MM.1S (cell line): ENCODE data around the gene XPO1.

Experiments
- DNase-seq: peaks from one replicate; pipeline ENCODE4 v3.0.0-alpha.2; 2015
- H2AFZ ChIP-seq: fragments of 300-600 bp; sonication (generic); 2 replicates; pipeline ENCODE4 v1.6.0; 2016; ENCODE audit warnings: antibody characterized with exemption, low read length
- H3F3A ChIP-seq: fragments of 300-600 bp; sonication (generic); 2 replicates; pipeline ENCODE4 v1.6.1; 2016; ENCODE audit warnings: mild to moderate bottlenecking, antibody characterized with exemption, low read length, moderate library complexity, mixed read lengths; ENCODE audit not compliant: insufficient read depth
- H3K27ac ChIP-seq: fragments of 300-600 bp; sonication (generic); 2 replicates; pipeline ENCODE4 v1.5.1; 2016; ENCODE audit warnings: mild to moderate bottlenecking, low read length
- H3K27me3 ChIP-seq: fragments of 300-600 bp; sonication (generic); replicated peaks from 2 replicates; pipeline ENCODE4 v1.6.0; 2016; ENCODE audit warnings: low read length; ENCODE audit not compliant: insufficient read depth
- H3K36me3 ChIP-seq: fragments of 300-600 bp; sonication (generic); replicated peaks from 2 replicates; pipeline ENCODE4 v1.6.1; 2016; ENCODE audit warnings: mild to moderate bottlenecking, low read length, mixed read lengths; ENCODE audit not compliant: insufficient read depth
- H3K4me1 ChIP-seq: fragments of 300-600 bp; sonication (generic); 2 replicates; pipeline ENCODE4 v1.6.1; 2016; ENCODE audit warnings: low read length, mixed read lengths
- H3K4me2 ChIP-seq: fragments of 300-600 bp; sonication (generic); 2 replicates; pipeline ENCODE4 v1.6.0; 2016; ENCODE audit warnings: low read depth, low read length
- H3K4me3 ChIP-seq: fragments of 300-600 bp; sonication (generic); 2 replicates; pipeline ENCODE4 v1.5.1; 2016; ENCODE audit warnings: low read length, mixed read lengths
- H3K79me2 ChIP-seq: fragments of 300-600 bp; sonication (generic); 2 replicates; pipeline ENCODE4 v1.6.1; 2016; ENCODE audit warnings: mixed run types, low read length, mixed read lengths
- H3K9ac ChIP-seq: fragments of 300-600 bp; sonication (generic); 2 replicates; pipeline ENCODE4 v1.6.1; 2016; ENCODE audit warnings: low read length, mixed read lengths
- H3K9me2 ChIP-seq: fragments of 300-600 bp; sonication (generic); replicated peaks from 2 replicates; pipeline ENCODE4 v1.6.1; 2016; ENCODE audit warnings: mild to moderate bottlenecking, low read length, mixed read lengths; ENCODE audit not compliant: insufficient read depth
- H3K9me3 ChIP-seq: fragments of 300-600 bp; sonication (generic); replicated peaks from 2 replicates; pipeline ENCODE4 v1.6.1; 2016; ENCODE audit warnings: mild to moderate bottlenecking, low read length, mixed read lengths; ENCODE audit not compliant: insufficient read depth
- H4K20me1 ChIP-seq: fragments of 300-600 bp; sonication (generic); 2 replicates; pipeline ENCODE4 v1.6.1; 2016; ENCODE audit warnings: mild to moderate bottlenecking, low read length, moderate library complexity, mixed read lengths; ENCODE audit not compliant: insufficient read depth
- EZH2 ChIP-seq: fragments of 300-600 bp; sonication (generic); optimal IDR thresholded peaks from 2 replicates; pipeline ENCODE3; 2017; ENCODE audit warnings: low read depth, mild to moderate bottlenecking, antibody characterized with exemption, low read length, mixed read lengths
- EZH2phosphoT487 ChIP-seq: fragments of 300-600 bp; sonication (generic); IDR thresholded peaks from 2 replicates; pipeline ENCODE4 v1.6.1; 2018; ENCODE audit warnings: antibody characterized with exemption, low read length
- TF ChIP-seq, protein P1 (sequence below): fragments of 300-600 bp; sonication (generic); IDR thresholded peaks from 2 replicates; pipeline ENCODE4 v1.5.1; 2016; ENCODE audit warnings: antibody characterized with exemption, low read length, mixed read lengths

The XPO1 gene

DNA sequence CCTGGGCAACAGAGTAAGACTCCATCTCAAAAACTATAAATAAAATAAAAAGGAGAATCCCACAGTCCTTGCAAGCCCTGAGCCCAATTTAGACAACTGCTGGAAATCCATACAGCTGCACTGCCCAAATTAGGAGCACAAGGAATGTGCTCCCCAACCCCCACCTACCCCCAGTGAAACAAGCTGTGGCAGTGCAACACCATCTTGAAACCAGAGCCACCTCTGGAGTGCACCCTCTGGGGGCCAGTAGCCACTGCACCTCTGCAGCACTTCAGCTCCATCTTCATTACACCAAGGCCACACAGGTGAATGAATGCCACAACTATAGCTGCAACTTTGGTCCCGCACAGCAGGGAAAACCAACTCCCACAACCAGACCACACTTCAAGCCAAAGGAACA lies 104.5 kb downstream of the XPO1 start:
- no peak for DNase-seq
- Histone ChIP-seq H3K4me3 (no peak overlapping the region), H2AFZ (no peak overlapping the region), H3F3A (no peaks in the 10 kb centered on the region), H3K9ac (no peak overlapping the region), H3K9me2 (no peaks in the 10 kb centered on the region), H3K36me3 (no peaks in the 10 kb centered on the region), H3K9me3 (no peaks in the 10 kb centered on the region), H3K4me1 (0 out of 2 replicates have a peak, but pooled peaks cover 4% of the 10 kb centered on the region), H3K4me2 (no peak overlapping the region), H3K27ac (no peak overlapping the region), H3K27me3 (no peaks in the 10 kb centered on the region), H4K20me1 (peaks cover 35% of the 10 kb centered on the region), H3K79me2 (peaks cover 98% of the 10 kb centered on the region)
- TF ChIP-seq EZH2 (no peak), EZH2phosphoT487 (no peak)
- TF ChIP-seq, protein P1, sequence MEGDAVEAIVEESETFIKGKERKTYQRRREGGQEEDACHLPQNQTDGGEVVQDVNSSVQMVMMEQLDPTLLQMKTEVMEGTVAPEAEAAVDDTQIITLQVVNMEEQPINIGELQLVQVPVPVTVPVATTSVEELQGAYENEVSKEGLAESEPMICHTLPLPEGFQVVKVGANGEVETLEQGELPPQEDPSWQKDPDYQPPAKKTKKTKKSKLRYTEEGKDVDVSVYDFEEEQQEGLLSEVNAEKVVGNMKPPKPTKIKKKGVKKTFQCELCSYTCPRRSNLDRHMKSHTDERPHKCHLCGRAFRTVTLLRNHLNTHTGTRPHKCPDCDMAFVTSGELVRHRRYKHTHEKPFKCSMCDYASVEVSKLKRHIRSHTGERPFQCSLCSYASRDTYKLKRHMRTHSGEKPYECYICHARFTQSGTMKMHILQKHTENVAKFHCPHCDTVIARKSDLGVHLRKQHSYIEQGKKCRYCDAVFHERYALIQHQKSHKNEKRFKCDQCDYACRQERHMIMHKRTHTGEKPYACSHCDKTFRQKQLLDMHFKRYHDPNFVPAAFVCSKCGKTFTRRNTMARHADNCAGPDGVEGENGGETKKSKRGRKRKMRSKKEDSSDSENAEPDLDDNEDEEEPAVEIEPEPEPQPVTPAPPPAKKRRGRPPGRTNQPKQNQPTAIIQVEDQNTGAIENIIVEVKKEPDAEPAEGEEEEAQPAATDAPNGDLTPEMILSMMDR, result no peak

DNA sequence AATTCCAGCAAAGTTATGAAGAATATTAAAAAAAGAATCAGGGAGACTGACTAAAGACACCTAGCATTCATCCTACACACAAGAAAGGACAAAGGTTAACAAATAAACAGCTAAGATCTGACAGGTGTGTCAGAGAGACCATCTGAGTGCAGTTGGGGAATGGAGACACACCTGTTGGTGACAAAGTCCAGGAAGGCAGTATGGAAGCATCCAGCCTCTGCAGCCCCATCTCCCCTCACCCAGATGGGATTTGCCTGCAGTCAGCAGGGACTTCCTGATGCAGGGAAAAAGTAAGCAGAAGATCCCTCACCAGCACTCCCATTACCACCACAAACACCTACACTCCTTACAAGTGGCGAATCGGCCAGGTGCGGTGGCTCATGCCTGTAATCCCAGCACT lies 105.2 kb downstream of the XPO1 start:
- Histone ChIP-seq H3K27ac (no peak overlapping the region), H3K9ac (no peak overlapping the region), H3K27me3 (no peaks in the 10 kb centered on the region), H3F3A (no peaks in the 10 kb centered on the region), H3K4me2 (no peak overlapping the region), H3K4me3 (no peak overlapping the region), H4K20me1 (peaks cover 35% of the 10 kb centered on the region), H3K9me3 (no peaks in the 10 kb centered on the region), H3K36me3 (no peaks in the 10 kb centered on the region), H3K4me1 (0 out of 2 replicates have a peak, but pooled peaks cover 4% of the 10 kb centered on the region), H3K79me2 (peaks cover 98% of the 10 kb centered on the region), H2AFZ (no peak overlapping the region), H3K9me2 (no peaks in the 10 kb centered on the region)
- no peak for DNase-seq
- TF ChIP-seq EZH2phosphoT487 (no peak), EZH2 (no peak)

DNA sequence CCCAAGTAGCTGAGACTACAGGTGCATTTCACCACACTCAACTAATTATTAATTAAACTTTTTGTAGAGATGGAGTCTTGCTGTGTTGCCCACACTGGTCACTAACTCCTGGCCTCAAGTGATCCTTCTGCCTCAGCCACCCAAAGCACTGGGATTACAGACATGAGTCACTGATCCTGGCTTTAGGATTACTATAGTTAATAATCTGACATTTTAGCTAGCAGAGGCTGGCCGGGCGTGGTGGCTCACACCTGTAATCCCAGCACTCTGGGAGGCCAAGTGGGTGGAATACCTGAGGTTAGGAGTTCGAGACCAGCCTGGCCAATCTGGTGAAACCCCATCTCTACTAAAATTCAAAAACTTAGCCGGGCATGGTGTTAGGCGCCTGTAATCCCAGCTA lies 106.8 kb downstream of the XPO1 start:
- Histone ChIP-seq H3K36me3 (no peaks in the 10 kb centered on the region), H3K4me1 (peaks cover 8% of the 10 kb centered on the region), H3K27me3 (no peaks in the 10 kb centered on the region), H3K4me2 (no peak overlapping the region), H4K20me1 (peaks cover 31% of the 10 kb centered on the region), H3K9ac (no peak overlapping the region), H3K79me2 (peaks cover 99% of the 10 kb centered on the region), H2AFZ (no peak overlapping the region), H3K27ac (no peak overlapping the region), H3K4me3 (no peak overlapping the region), H3F3A (peaks cover 5% of the 10 kb centered on the region), H3K9me2 (no peaks in the 10 kb centered on the region), H3K9me3 (no peaks in the 10 kb centered on the region)
- TF ChIP-seq, protein P1, result no peak
- no peak for TF ChIP-seq EZH2phosphoT487
- DNase-seq, result no peak
